Measurements from ENCODE around the gene ZNF487.
"Not testable (repeated sequence)": the region's sequence is repeated elsewhere in the genome, so short reads cannot be mapped to it uniquely, and the experiment has no call there.

The ZNF487 gene

DNA sequence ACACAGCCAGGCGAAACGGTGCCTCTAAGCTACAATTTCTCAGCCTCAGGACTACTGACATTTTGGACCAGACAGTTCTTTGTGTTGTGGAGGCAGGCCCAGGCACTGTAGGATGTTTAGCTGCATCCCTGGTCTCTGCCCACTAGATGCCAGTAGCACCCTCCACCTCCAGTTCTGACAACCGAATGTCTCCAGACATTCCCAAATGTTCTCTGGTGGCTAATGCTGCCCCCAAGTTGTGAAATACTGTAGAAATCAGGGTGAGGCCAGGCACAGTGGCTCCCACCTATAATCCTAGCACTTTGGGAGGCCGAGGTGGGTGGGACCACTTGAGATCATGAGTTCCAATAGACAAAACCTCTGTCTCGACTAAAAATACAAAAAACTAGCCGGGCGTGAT lies 46.2 kb upstream of the ZNF487 start:
- Histone ChIP-seq H3K9me3 (replicated peaks in 1 of 2; ENCODE audit: control insufficient read depth in 2 of 2, insufficient read depth in 1 of 2, low read depth in 1 of 2, low read length in 2 of 2) (no peaks in the 10 kb centered on the region), H4K91ac (ENCODE audit: low read depth, low read length, poor library complexity) (no peak overlapping the region), H3K4me3 (ENCODE audit: low read length in 2 of 2) (no peak overlapping the region), H3K9ac (ENCODE audit: low read depth, low read length, poor library complexity) (no peak overlapping the region), H3K23ac (ENCODE audit: low read depth, low read length, poor library complexity) (no peak overlapping the region), H2BK12ac (ENCODE audit: low read length) (no peak overlapping the region), H3K79me1 (ENCODE audit: low read depth, low read length) (peaks cover 11% of the 10 kb centered on the region), H3K4ac (ENCODE audit: low read length) (no peak overlapping the region), H3K4me1 (ENCODE audit: control insufficient read depth in 2 of 2, insufficient read depth in 1 of 2, low read depth in 1 of 2, low read length in 2 of 2) (peaks cover 6 to 8% of the 10 kb centered on the region in 2 donors), H2AK5ac (ENCODE audit: low read depth, low read length) (no peak overlapping the region), H2BK120ac (ENCODE audit: low read depth, low read length) (no peak overlapping the region), H4K8ac (ENCODE audit: low read depth, low read length) (no peak overlapping the region), H3K36me3 (replicated peaks in 1 of 2; ENCODE audit: control insufficient read depth in 2 of 2, insufficient read depth in 2 of 2, low read length in 2 of 2) (peaks cover 41 to 100% of the 10 kb centered on the region in 2 donors), H3K14ac (ENCODE audit: low read length) (no peak overlapping the region), H2BK5ac (ENCODE audit: low read length) (no peak overlapping the region), H3K18ac (ENCODE audit: low read length) (no peak overlapping the region), H3K4me2 (ENCODE audit: insufficient read depth, low read length, poor library complexity, severe bottlenecking) (no peak overlapping the region), H2AFZ (ENCODE audit: low read length) (no peak overlapping the region), H3K27ac (replicated peaks; ENCODE audit: low read length) (no peak overlapping the region), H3K27me3 (ENCODE audit: control insufficient read depth in 3 of 3, insufficient read depth in 3 of 3, low read depth in 1 of 3, low read length in 3 of 3) (no peaks in the 10 kb centered on the region), H2BK15ac (ENCODE audit: low read length) (no peak overlapping the region)
- WGBS, 2 donors (ENCODE audit: extremely low coverage in 2 of 2, insufficient read length in 2 of 2, insufficient replicate concordance in 1 of 2) = no CpG with 5 or more reads among the region's 7 CpGs
- no peak for DNase-seq (ENCODE audit: low spot score)

DNA sequence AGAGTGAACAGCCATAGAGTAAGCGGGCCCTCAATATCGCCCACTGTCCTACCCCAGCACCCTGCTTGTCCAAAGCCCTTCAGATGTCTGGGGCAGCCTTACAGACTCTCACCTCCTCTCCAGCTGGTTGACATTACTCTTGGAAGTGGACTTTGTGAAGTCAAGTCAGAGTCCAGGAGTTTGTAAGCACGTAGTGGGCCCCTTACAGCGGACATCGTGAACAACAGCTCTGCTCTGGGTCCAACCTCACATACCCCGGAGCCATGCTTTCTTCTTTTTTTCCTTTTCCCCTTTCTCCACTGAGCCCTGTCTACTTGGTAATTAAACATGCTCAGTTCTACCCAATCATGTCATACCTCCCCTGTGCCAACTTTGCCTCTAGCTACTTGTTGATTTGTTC lies 45.4 kb upstream of the ZNF487 start:
- WGBS, 2 donors (ENCODE audit: extremely low coverage in 2 of 2, insufficient read length in 2 of 2, insufficient replicate concordance in 1 of 2) = no CpG with 5 or more reads among the region's 6 CpGs
- Histone ChIP-seq H2BK120ac (ENCODE audit: low read depth, low read length) (no peak overlapping the region), H3K4me2 (ENCODE audit: insufficient read depth, low read length, poor library complexity, severe bottlenecking) (no peak overlapping the region), H3K9ac (ENCODE audit: low read depth, low read length, poor library complexity) (no peak overlapping the region), H3K36me3 (replicated peaks in 1 of 2; ENCODE audit: control insufficient read depth in 2 of 2, insufficient read depth in 2 of 2, low read length in 2 of 2) (peaks cover 40 to 99% of the 10 kb centered on the region in 2 donors), H3K27me3 (ENCODE audit: control insufficient read depth in 3 of 3, insufficient read depth in 3 of 3, low read depth in 1 of 3, low read length in 3 of 3) (no peaks in the 10 kb centered on the region), H3K4me1 (ENCODE audit: control insufficient read depth in 2 of 2, insufficient read depth in 1 of 2, low read depth in 1 of 2, low read length in 2 of 2) (peaks cover 6 to 8% of the 10 kb centered on the region in 2 donors), H4K8ac (ENCODE audit: low read depth, low read length) (no peak overlapping the region), H3K79me1 (ENCODE audit: low read depth, low read length) (peaks cover 14% of the 10 kb centered on the region), H3K23ac (ENCODE audit: low read depth, low read length, poor library complexity) (no peak overlapping the region), H2AK5ac (ENCODE audit: low read depth, low read length) (no peak overlapping the region), H2BK12ac (ENCODE audit: low read length) (no peak overlapping the region), H3K9me3 (replicated peaks in 1 of 2; ENCODE audit: control insufficient read depth in 2 of 2, insufficient read depth in 1 of 2, low read depth in 1 of 2, low read length in 2 of 2) (no peaks in the 10 kb centered on the region), H2BK15ac (ENCODE audit: low read length) (no peak overlapping the region), H3K14ac (ENCODE audit: low read length) (no peak overlapping the region), H4K91ac (ENCODE audit: low read depth, low read length, poor library complexity) (no peak overlapping the region), H3K4ac (ENCODE audit: low read length) (no peak overlapping the region), H2BK5ac (ENCODE audit: low read length) (no peak overlapping the region), H2AFZ (ENCODE audit: low read length) (no peak overlapping the region), H3K4me3 (ENCODE audit: low read length in 2 of 2) (no peak overlapping the region), H3K18ac (ENCODE audit: low read length) (no peak overlapping the region), H3K27ac (replicated peaks; ENCODE audit: low read length) (no peak overlapping the region)
- DNase-seq (ENCODE audit: low spot score) = no peak

DNA sequence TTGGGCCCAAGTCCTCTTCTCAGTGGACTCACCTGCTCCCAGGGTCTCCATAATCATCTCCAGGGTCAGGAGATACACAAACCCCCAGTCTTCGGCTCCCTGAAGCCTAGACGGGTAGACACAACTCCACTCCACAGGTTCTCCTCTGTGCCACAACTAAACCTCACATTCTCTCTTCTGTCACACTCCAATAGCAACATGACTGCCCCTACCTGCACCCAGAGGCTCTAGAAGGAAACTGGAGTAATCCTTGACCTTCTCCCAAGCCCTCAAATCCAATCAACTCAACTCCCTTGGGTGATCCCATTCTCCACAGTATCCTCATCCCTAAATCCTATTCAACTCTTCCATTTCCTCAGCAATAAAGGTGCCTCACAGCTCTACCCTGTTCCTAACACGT lies 44.2 kb upstream of the ZNF487 start:
- H2AFZ ChIP-seq (ENCODE audit: low read length) = no peak overlapping the region
- no peak overlapping the region for H2BK5ac ChIP-seq (ENCODE audit: low read length)
- no peak overlapping the region for H4K8ac ChIP-seq (ENCODE audit: low read depth, low read length)
- DNase-seq (ENCODE audit: low spot score) = no peak
- H3K27ac ChIP-seq (replicated peaks; ENCODE audit: low read length) = no peak overlapping the region
- H3K9ac ChIP-seq (ENCODE audit: low read depth, low read length, poor library complexity) = no peak overlapping the region
- no peaks in the 10 kb centered on the region for H3K9me3 ChIP-seq (replicated peaks in 1 of 2; ENCODE audit: control insufficient read depth in 2 of 2, insufficient read depth in 1 of 2, low read depth in 1 of 2, low read length in 2 of 2)
- H3K23ac ChIP-seq (ENCODE audit: low read depth, low read length, poor library complexity) = no peak overlapping the region
- H3K4me2 ChIP-seq (ENCODE audit: insufficient read depth, low read length, poor library complexity, severe bottlenecking) = no peak overlapping the region
- H2BK12ac ChIP-seq (ENCODE audit: low read length) = no peak overlapping the region
- H4K91ac ChIP-seq (ENCODE audit: low read depth, low read length, poor library complexity) = no peak overlapping the region
- no peaks in the 10 kb centered on the region for H3K27me3 ChIP-seq (ENCODE audit: control insufficient read depth in 3 of 3, insufficient read depth in 3 of 3, low read depth in 1 of 3, low read length in 3 of 3)
- no CpG with 5 or more reads among the region's 3 CpGs for WGBS, 2 donors (ENCODE audit: extremely low coverage in 2 of 2, insufficient read length in 2 of 2, insufficient replicate concordance in 1 of 2)
- H3K14ac ChIP-seq (ENCODE audit: low read length) = no peak overlapping the region
- H3K4me3 ChIP-seq (ENCODE audit: low read length in 2 of 2) = no peak overlapping the region
- no peak overlapping the region for H2AK5ac ChIP-seq (ENCODE audit: low read depth, low read length)
- H3K4me1 ChIP-seq (ENCODE audit: control insufficient read depth in 2 of 2, insufficient read depth in 1 of 2, low read depth in 1 of 2, low read length in 2 of 2) = peaks cover 6 to 8% of the 10 kb centered on the region in 2 donors
- no peak overlapping the region for H2BK15ac ChIP-seq (ENCODE audit: low read length)
- H3K79me1 ChIP-seq (ENCODE audit: low read depth, low read length) = peaks cover 10% of the 10 kb centered on the region
- H3K36me3 ChIP-seq (replicated peaks in 1 of 2; ENCODE audit: control insufficient read depth in 2 of 2, insufficient read depth in 2 of 2, low read length in 2 of 2) = peaks cover 27 to 86% of the 10 kb centered on the region in 2 donors
- no peak overlapping the region for H3K18ac ChIP-seq (ENCODE audit: low read length)
- H3K4ac ChIP-seq (ENCODE audit: low read length) = no peak overlapping the region
- H2BK120ac ChIP-seq (ENCODE audit: low read depth, low read length) = no peak overlapping the region

DNA sequence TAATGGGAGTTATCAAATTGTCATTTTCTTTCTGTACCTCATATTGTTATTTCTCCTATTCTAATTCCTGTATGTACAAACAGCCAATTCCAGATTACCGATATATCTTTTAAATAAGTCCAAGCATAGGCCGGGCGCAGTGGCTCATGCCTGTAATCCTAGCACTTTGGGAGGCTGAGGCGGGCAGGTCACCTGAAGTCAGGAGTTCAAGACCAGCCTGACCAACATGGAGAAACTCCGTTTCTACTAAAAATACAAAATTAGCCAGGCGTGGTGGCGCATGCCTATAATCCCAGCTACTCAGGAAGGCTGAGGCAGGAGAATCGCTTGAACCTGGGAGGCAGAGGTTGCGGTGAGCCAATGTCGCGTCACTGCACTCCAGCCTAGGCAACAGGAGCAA lies 43.7 kb upstream of the ZNF487 start:
- H2BK12ac ChIP-seq (ENCODE audit: low read length); H3K23ac ChIP-seq (ENCODE audit: low read depth, low read length, poor library complexity); H3K27ac ChIP-seq (replicated peaks; ENCODE audit: low read length); H3K4ac ChIP-seq (ENCODE audit: low read length); H3K9me3 ChIP-seq (replicated peaks in 1 of 2; ENCODE audit: control insufficient read depth in 2 of 2, insufficient read depth in 1 of 2, low read depth in 1 of 2, low read length in 2 of 2); H3K4me3 ChIP-seq (ENCODE audit: low read length in 2 of 2); H2AK5ac ChIP-seq (ENCODE audit: low read depth, low read length); H3K4me2 ChIP-seq (ENCODE audit: insufficient read depth, low read length, poor library complexity, severe bottlenecking); H2AFZ ChIP-seq (ENCODE audit: low read length); DNase-seq (ENCODE audit: low spot score); H2BK15ac ChIP-seq (ENCODE audit: low read length); H3K14ac ChIP-seq (ENCODE audit: low read length); H4K91ac ChIP-seq (ENCODE audit: low read depth, low read length, poor library complexity); H3K27me3 ChIP-seq (ENCODE audit: control insufficient read depth in 3 of 3, insufficient read depth in 3 of 3, low read depth in 1 of 3, low read length in 3 of 3); H3K9ac ChIP-seq (ENCODE audit: low read depth, low read length, poor library complexity); H3K18ac ChIP-seq (ENCODE audit: low read length); H4K8ac ChIP-seq (ENCODE audit: low read depth, low read length); H2BK120ac ChIP-seq (ENCODE audit: low read depth, low read length); H2BK5ac ChIP-seq (ENCODE audit: low read length): not testable (repeated sequence)
- WGBS, 2 donors (ENCODE audit: extremely low coverage in 2 of 2, insufficient read length in 2 of 2, insufficient replicate concordance in 1 of 2) = no CpG with 5 or more reads among the region's 11 CpGs
- Histone ChIP-seq H3K79me1 (ENCODE audit: low read depth, low read length) (peaks cover 10% of the 10 kb centered on the region), H3K4me1 (ENCODE audit: control insufficient read depth in 2 of 2, insufficient read depth in 1 of 2, low read depth in 1 of 2, low read length in 2 of 2) (peaks cover 9 to 11% of the 10 kb centered on the region in 2 donors), H3K36me3 (replicated peaks in 1 of 2; ENCODE audit: control insufficient read depth in 2 of 2, insufficient read depth in 2 of 2, low read length in 2 of 2) (peaks cover 27 to 82% of the 10 kb centered on the region in 2 donors)
